Common myeloid progenitor, CD34-positive (primary cell): ENCODE measurements around the gene UBR1.
"Not testable (repeated sequence)": the region's sequence is repeated elsewhere in the genome, so short reads cannot be mapped to it uniquely, and the experiment has no call there.

Source experiments
- CTCF ChIA-PET: fragments of 350-600 bp; sonication (Branson Sonifier 250); formaldehyde crosslinking; loops from one replicate; lab custom pipeline; 2021; ENCODE audit warnings: antibody characterized with exemption; lab: Charles Lee
- POLR2A ChIA-PET: fragments of 350-600 bp; sonication (Branson Sonifier 250); formaldehyde crosslinking; loops from one replicate; lab custom pipeline; 2021; ENCODE audit warnings: antibody characterized with exemption; lab: Charles Lee
- DNase-seq, 3 donors: peaks; one replicate each; pipeline versions ENCODE4 v3.0.0 to v3.0.0-alpha.2; 2013
- H3K27ac ChIP-seq, 2 experiments: 1 replicate in 1 of 2; 2 replicates in 1 of 2; pipeline ENCODE4 v1.7.0; 2013; ENCODE audit warnings: inconsistent platforms in 2 of 2, low read length in 2 of 2, mild to moderate bottlenecking in 2 of 2, low read depth in 1 of 2, moderate library complexity in 1 of 2; ENCODE audit not compliant: severe bottlenecking in 2 of 2, insufficient read depth in 1 of 2, poor library complexity in 1 of 2
- H3K27me3 ChIP-seq, 5 experiments: replicated peaks in 2 of 5; 1 replicate in 3 of 5; 2 replicates in 2 of 5; pipeline versions ENCODE4 v1.6.1 to v1.7.0; 2013; ENCODE audit warnings: low read length in 4 of 5, mild to moderate bottlenecking in 2 of 5, moderate library complexity in 2 of 5, inconsistent platforms in 1 of 5; ENCODE audit not compliant: insufficient read depth in 5 of 5, control insufficient read depth in 4 of 5
- H3K36me3 ChIP-seq, 4 experiments: 1 replicate in 2 of 4; 2 replicates in 2 of 4; pipeline versions ENCODE4 v1.6.1 to v1.7.0; 2013; ENCODE audit warnings: low read length in 3 of 4, control low read depth in 1 of 4, mild to moderate bottlenecking in 1 of 4; ENCODE audit not compliant: control insufficient read depth in 4 of 4, insufficient read depth in 4 of 4
- H3K4me1 ChIP-seq, 4 experiments: 1 replicate in 3 of 4; 2 replicates in 1 of 4; pipeline versions ENCODE4 v1.6.1 to v1.7.1; 2013; ENCODE audit warnings: low read length in 3 of 4, mild to moderate bottlenecking in 3 of 4, control low read depth in 1 of 4, inconsistent platforms in 1 of 4, moderate library complexity in 1 of 4; ENCODE audit not compliant: control insufficient read depth in 4 of 4, insufficient read depth in 4 of 4; ENCODE audit errors: control extremely low read depth in 1 of 4
- H3K4me3 ChIP-seq, 7 experiments: 1 replicate in 4 of 7; 2 replicates in 3 of 7; pipeline versions ENCODE4 v1.5.1 to v1.7.0; 2013; ENCODE audit warnings: mild to moderate bottlenecking in 7 of 7, low read length in 6 of 7, moderate library complexity in 6 of 7, inconsistent platforms in 2 of 7, low read depth in 2 of 7, control low read depth in 1 of 7; ENCODE audit not compliant: insufficient read depth in 4 of 7, control insufficient read depth in 1 of 7; ENCODE audit errors: extremely low read depth in 1 of 7
- H3K9me3 ChIP-seq, 5 experiments: 1 replicate in 4 of 5; 2 replicates in 1 of 5; pipeline versions ENCODE4 v1.6.1 to v1.7.1; 2013; ENCODE audit warnings: low read length in 4 of 5, mild to moderate bottlenecking in 2 of 5, inconsistent platforms in 1 of 5, low read depth in 1 of 5, moderate library complexity in 1 of 5; ENCODE audit not compliant: control insufficient read depth in 4 of 5, insufficient read depth in 2 of 5; ENCODE audit errors: control extremely low read depth in 1 of 5
- WGBS: methylation state at CpG from one replicate; pipeline ENCODE4 v1.1.5; 2013; ENCODE audit not compliant: insufficient coverage; 5-methylcytosine and 5-hydroxymethylcytosine counted together

Gene UBR1

GRCh38 chr15:42911058-42911592 is 194.7 kb downstream of the UBR1 start:
- POLR2A ChIA-PET: no interaction called here
- CTCF ChIA-PET: interaction anchor here (1.1 kb wide), 2 partner anchors 15 to 23 kb away, joined by 3 to 5 read pairs; no protein-coding TSS in a partner anchor
- WGBS: 100% methylated on average over 2 of the region's 5 CpGs

DNA sequence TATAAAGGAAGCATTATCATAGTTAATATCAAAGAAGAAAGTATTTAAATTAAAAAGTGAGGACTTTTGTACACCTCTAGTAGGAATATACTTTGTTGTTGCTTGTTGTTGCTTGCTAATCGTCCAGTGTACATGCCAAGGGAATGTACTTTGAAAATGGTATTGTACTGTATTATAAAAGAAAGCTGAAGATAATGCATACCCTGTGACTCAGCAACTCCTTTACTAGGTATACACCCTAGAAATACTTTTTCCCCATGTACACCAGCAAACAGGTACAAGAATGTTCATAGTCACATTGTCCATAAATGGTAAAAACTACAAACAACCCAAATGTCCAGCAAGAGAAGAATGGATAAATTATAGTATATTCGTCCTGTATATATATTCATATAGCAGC is 197.3 kb downstream of the UBR1 start:
- Histone ChIP-seq H3K4me1 (no peaks in the 10 kb centered on the region), H3K36me3 (no peaks in the 10 kb centered on the region), H3K4me3 (no peak overlapping the region), H3K9me3 (no peaks in the 10 kb centered on the region), H3K27me3 (no peaks in the 10 kb centered on the region), H3K27ac (no peak overlapping the region)
- CTCF ChIA-PET: no interaction called here
- POLR2A ChIA-PET: interaction anchor here (0.5 to 0.8 kb wide), 3 partner anchors 61 to 328 kb away, joined by 3 to 4 read pairs (median 3); no protein-coding TSS in a partner anchor
- no CpG with 5 or more reads among the region's 2 CpGs for WGBS
- no peak for DNase-seq

More at GRCh38 chr15:42911058-42911592, 194.7 kb downstream of the UBR1 start:
- no peaks in the 10 kb centered on the region for H3K27me3 ChIP-seq
- peaks cover 0 to 13% (median 6%) of the 10 kb centered on the region in 4 experiments for H3K4me1 ChIP-seq
- no peak overlapping the region for H3K27ac ChIP-seq
- H3K9me3 ChIP-seq: no peaks in the 10 kb centered on the region
- no peak for DNase-seq
- H3K36me3 ChIP-seq: no peaks in the 10 kb centered on the region
- no peak overlapping the region for H3K4me3 ChIP-seq

- CTCF ChIA-PET: no interaction called here
- POLR2A ChIA-PET: no interaction called here
- 94% methylated on average over 3 of the region's 5 CpGs for WGBS
Observed at GRCh38 chr15:42903388-42904324, 202.2 kb downstream of the UBR1 start.

DNA sequence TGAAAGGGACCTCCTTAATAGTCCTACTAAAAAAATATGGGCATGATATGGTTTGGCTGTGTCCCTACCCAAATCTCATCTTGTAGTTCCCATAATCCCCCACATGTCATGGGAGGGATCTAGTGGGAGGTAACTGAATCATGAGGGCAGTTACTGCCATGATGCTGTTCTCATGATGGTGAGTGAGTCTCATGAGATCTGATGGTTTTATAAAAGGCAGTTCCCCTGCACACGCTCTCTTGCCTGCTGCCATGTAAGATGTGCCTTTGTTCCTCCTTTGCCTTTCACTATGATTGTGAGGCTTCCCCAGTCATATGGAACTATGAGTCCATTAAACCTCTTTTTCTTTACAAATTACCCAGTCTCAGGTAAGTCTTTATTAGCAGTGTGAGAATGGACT is 211.9 kb downstream of the UBR1 start:
- Histone ChIP-seq H3K9me3 (peaks cover 5 to 17% (median 10%) of the 10 kb centered on the region in 5 experiments), H3K36me3 (peaks cover 0 to 10% (median under 1%) of the 10 kb centered on the region in 4 experiments)
- DNase-seq, H3K4me1 ChIP-seq, H3K4me3 ChIP-seq, POLR2A ChIA-PET, H3K27ac ChIP-seq, CTCF ChIA-PET, H3K27me3 ChIP-seq: not testable (repeated sequence)
- no CpG with 5 or more reads among the region's 1 CpG for WGBS

More at GRCh38 chr15:42903388-42904324, 202.2 kb downstream of the UBR1 start:
- Histone ChIP-seq H3K27me3 (no peaks in the 10 kb centered on the region), H3K27ac (no peak overlapping the region), H3K4me3 (no peak overlapping the region), H3K4me1 (no peaks in the 10 kb centered on the region), H3K9me3 (no peaks in the 10 kb centered on the region), H3K36me3 (no peaks in the 10 kb centered on the region)
- no peak for DNase-seq
